Measurements from ENCODE around the gene TECTB. TPM values are rescaled to one million over a fixed set of nuclear protein-coding genes. Genes with fewer than 3 reads are reported as not detected.

TECTB gene
- not detected in 5 replicates for total RNA-seq (2022; extraction: Qiagen RNA extraction)

DNA sequence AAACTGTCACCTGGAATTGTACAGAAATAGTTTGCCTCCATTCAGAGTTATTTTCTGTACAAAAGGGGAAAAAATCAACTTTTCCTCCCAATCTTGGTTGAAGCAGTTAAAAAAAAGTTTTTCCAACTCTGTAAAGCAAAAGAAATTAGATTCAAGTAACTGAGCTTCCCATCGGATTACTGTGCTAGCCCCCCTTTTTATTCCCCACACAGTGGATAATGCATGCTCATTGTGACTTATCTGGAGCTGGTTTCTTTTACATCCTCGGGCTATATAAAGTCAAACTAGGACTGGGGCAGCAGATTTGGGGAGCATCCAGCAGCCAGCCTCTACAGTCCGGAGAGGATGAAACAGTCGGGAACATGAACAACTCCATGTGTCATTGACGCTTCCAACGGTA, at the start of gene TECTB:
Gene TECTB (plus strand): TSS at position 301 of the 400 bp plus-strand sequence. CDS start 335 bp downstream, outside the sequence.

Other genes starting within 250 kb of the TECTB start
- 5.5 to 6.9 TPM (median 6.6 TPM) in 5 replicates for gene GPAM, start 99.6 kb upstream of the TECTB start, total RNA-seq (2022; extraction: Qiagen RNA extraction)
- 0.25 to 0.60 TPM (median 0.33 TPM) in 5 replicates for gene ACSL5, start 90.7 kb downstream of the TECTB start, total RNA-seq (2022; extraction: Qiagen RNA extraction)
- 25.7 to 29.3 TPM (median 28.5 TPM) in 5 replicates for gene ZDHHC6, start 163.5 kb downstream of the TECTB start, total RNA-seq (2022; extraction: Qiagen RNA extraction)
- gene VTI1A, start 163.8 kb downstream of the TECTB start, total RNA-seq (2022; extraction: Qiagen RNA extraction): 11.2 to 14.9 TPM (median 13.1 TPM) in 5 replicates

All from A549 treated with AZD2906 at 1 μM for 4 hours (cell line).